Measurements from ENCODE around the gene ITGA2.

Gene ITGA2

GRCh38 chr5:52989025-52989780, at the start of gene ITGA2:
TSS of gene ITGA2 (plus strand) at chr5:52989352. CDS start at chr5:52989469, 117 bp downstream.
- ChIA-PET CTCF (interaction anchor here (0.7 kb wide), 1 partner anchor 103 kb away, joined by 3 read pairs; no protein-coding TSS in a partner anchor), POLR2A (no interaction called here)
- DNase-seq (ENCODE audit: extremely low spot score): peak; percentile 47
- no peak for TF ChIP-seq CTCF (IDR thresholded peaks at IDR 0.05; ENCODE audit: control extremely low read depth, extremely low read depth, low read depth, missing control alignments)

- TF ChIP-seq CTCF (IDR thresholded peaks at IDR 0.05; ENCODE audit: control extremely low read depth, extremely low read depth, low read depth, missing control alignments): no peak
- ChIA-PET CTCF (interaction anchor here (1.0 to 2.7 kb wide), 5 partner anchors 11 to 152 kb away, joined by 3 to 7 read pairs (median 4); no protein-coding TSS in a partner anchor), POLR2A (interaction anchor here (0.7 kb wide), 1 partner anchor 224 kb away, joined by 3 read pairs; no protein-coding TSS in a partner anchor)
- no peak for DNase-seq (ENCODE audit: extremely low spot score)
Measured at GRCh38 chr5:52943285-52943684, 45.9 kb upstream of the ITGA2 start.

- ChIA-PET CTCF (interaction anchor here (1.1 to 2.7 kb wide), 4 partner anchors 11 to 151 kb away, joined by 3 to 7 read pairs (median 4); no protein-coding TSS in a partner anchor), POLR2A (no interaction called here)
- no peak for DNase-seq (ENCODE audit: extremely low spot score)
- no peak for TF ChIP-seq CTCF (IDR thresholded peaks at IDR 0.05; ENCODE audit: control extremely low read depth, extremely low read depth, low read depth, missing control alignments)
Measured at GRCh38 chr5:52943808-52944207, 45.3 kb upstream of the ITGA2 start.

GRCh38 chr5:52945040-52945439, 44.1 kb upstream of the ITGA2 start:
- no peak for TF ChIP-seq CTCF (IDR thresholded peaks at IDR 0.05; ENCODE audit: control extremely low read depth, extremely low read depth, low read depth, missing control alignments)
- CTCF ChIA-PET: interaction anchor here (1.3 to 6.0 kb wide), 4 partner anchors 21 to 153 kb away, joined by 3 to 112 read pairs (median 6); no protein-coding TSS in a partner anchor
- POLR2A ChIA-PET: no interaction called here
- DNase-seq (ENCODE audit: extremely low spot score): no peak

GRCh38 chr5:52947208-52947607, 41.9 kb upstream of the ITGA2 start:
- no peak for TF ChIP-seq CTCF (IDR thresholded peaks at IDR 0.05; ENCODE audit: control extremely low read depth, extremely low read depth, low read depth, missing control alignments)
- no peak for DNase-seq (ENCODE audit: extremely low spot score)
- ChIA-PET POLR2A (no interaction called here), CTCF (interaction anchor here (2.8 to 6.0 kb wide), 4 partner anchors 16 to 169 kb away, joined by 11 to 112 read pairs (median 30); no protein-coding TSS in a partner anchor)

- ChIA-PET CTCF (interaction anchor here (0.6 to 6.0 kb wide), 32 partner anchors 8 to 1296 kb away, joined by 3 to 112 read pairs (median 5); partner anchors contain the start of gene MOCS2), POLR2A (no interaction called here)
- TF ChIP-seq CTCF (IDR thresholded peaks at IDR 0.05; ENCODE audit: control extremely low read depth, extremely low read depth, low read depth, missing control alignments): no peak
- no peak for DNase-seq (ENCODE audit: extremely low spot score)
Measured at GRCh38 chr5:52947851-52948250, 41.3 kb upstream of the ITGA2 start.
